HG03521 (cell line): ENCODE data around the gene STK25.
"Not testable (repeated sequence)": the region's sequence is repeated elsewhere in the genome, so short reads cannot be mapped to it uniquely, and the experiment has no call there.

ENCODE experiments used
- ATAC-seq: cut with Tn5 transposase; IDR thresholded peaks from one replicate; pipeline ENCODE4 v1.9.1; 2021; ENCODE audit warnings: mild to moderate bottlenecking, moderate library complexity; ENCODE audit not compliant: unreplicated experiment

The STK25 gene

DNA sequence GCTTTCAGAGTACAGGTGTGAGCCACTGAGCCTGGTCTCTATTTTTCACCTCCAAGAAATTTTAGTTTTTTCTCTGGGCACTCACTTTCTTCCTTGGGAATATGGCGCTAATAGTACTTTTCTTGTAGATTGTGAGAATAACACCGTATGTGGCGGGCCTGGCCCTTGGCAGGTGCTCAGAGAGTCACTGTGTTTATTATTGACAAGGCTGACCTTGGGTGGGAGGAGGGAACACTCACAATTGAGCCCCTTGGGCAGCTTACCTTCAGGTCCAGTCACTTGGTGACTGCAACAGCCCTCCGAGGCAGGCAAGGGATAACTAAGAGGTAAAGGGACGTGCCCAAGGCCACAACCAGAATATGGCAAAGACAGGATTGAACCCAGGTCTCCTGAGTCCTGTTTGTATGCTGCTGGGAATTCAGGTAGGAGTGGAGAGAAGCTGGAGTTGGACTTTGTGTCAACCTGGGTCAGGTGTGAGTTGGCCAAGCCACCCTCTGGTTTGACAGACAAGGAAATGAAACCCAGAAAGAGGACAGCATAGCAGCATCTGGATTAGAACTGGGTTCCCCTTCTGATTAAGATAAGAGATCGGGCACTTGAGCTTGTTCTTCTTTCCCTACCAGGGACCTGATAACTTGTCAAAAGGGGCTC is 2.8 kb upstream of the STK25 start:
- no peak for ATAC-seq

GRCh38 chr2:241509155-241509784 is 886 bp upstream of the STK25 start:
- ATAC-seq: no peak

DNA sequence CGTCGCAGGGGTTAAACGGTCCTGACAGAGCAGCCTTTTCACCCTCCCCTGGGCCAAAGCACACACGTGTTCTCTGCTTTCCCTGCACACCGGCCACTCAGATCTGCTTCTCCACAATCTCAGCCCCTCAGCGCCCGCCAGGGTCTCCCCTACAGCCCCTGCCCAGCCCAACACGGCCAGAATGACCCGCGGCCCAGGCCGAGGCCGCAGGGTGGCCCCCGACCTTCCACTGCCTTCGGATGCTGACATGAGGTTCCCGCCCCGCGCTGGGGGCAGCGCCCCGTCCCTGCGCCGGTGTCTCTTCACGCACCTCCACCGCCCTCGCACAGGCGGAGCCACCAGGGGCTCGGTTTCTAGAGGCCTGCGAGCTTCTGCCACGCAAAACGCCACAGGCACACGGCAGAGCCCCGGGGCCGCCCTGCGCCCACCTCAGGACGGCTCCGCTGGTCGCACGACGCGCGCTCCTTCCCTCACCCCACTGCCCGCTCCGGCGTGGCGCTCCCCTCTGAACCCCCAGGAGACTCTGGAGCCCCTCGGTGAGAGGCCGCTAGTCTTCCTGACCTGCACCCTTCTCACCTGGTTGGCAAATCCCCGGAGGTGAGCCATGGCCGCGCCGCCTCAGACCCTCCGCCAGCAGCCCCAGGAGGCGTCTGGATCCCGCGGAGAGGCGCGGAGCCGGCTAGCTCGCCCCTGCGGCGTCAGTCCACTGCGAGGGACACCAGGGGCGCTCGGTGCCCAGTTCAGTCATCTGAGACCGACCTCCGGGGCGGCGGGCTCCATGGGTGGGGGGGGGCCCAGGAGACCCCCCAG is 749 bp downstream of the STK25 start:
- peak; percentile 22 for ATAC-seq

- ATAC-seq: no peak
Measured at GRCh38 chr2:241506793-241507429, 1.5 kb downstream of the STK25 start.

DNA sequence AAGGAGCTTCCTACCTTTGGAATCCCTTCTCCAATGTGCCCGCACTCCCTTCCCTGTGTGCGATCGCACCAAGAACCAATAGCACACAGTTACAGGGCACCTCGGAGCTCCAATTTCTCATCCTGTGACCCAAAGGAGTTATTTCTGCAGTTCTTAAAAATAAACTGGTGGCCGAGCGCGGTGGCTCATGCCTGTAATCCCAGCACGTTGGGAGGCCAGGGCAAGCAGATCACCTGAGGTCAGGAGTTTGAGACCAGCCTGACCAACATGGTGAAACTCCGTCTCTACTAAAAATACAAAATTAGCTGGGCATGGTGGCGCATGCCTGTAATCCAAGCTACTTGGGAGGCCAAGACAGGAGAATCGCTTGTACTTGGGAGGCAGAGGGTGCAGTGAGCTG is 2.1 kb downstream of the STK25 start:
- ATAC-seq: not testable (repeated sequence)

- no peak for ATAC-seq
Measured at GRCh38 chr2:241505781-241506201, 2.6 kb downstream of the STK25 start.

- no peak for ATAC-seq
Measured at GRCh38 chr2:241505086-241505780, 3.2 kb downstream of the STK25 start.

- no peak for ATAC-seq
Measured at GRCh38 chr2:241503776-241504392, 4.5 kb downstream of the STK25 start.

DNA sequence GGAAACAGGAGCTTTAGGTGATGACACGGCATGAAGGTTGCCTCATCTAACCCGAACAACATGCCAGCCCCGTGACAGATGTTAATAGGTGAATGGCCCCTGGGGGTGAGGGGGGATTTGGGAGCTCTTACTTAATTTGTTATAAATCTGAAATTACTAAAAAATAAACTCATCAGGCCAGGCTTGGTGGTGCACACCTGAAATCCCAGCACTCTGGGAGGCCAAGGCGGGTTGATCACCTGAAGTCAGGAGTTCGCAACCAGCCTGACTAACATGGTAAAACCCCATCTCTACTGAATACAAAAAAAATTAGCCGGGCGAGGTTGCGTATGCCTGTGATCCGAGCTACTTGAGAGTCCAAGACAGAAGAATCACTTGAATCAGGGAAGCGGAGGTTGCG is 6.1 kb downstream of the STK25 start:
- ATAC-seq: no peak

- no peak for ATAC-seq
Measured at GRCh38 chr2:241501551-241501950, 6.8 kb downstream of the STK25 start.

GRCh38 chr2:241501099-241501541 is 7.3 kb downstream of the STK25 start:
- no peak for ATAC-seq

DNA sequence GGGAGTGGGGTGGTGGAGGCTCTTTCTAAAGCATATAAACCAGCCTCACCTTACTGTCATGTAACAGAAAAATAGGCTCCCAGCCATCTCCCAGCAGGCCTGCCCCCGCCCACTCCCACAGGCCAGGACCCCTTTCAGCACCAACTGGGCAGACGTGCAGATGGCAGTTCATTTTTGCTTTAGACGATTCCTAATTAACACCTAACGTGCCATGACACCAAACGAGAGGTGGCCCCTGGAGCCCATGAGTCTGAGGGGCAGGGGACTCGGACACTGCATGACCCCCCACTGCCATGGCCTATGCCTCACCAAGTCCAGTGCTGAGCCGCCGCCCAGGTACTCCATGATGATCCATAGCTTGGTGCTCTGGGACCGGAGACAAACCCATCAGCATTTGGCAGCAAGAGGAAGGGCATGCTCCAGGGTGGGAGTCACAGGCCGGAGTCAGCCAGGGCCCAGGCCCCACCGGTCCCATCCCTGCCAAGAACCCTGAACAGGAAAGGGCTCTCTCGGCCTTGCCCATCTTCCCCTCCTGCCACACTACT is 7.9 kb downstream of the STK25 start:
- ATAC-seq: no peak

- no peak for ATAC-seq
Measured at GRCh38 chr2:241500016-241500415, 8.4 kb downstream of the STK25 start.

DNA sequence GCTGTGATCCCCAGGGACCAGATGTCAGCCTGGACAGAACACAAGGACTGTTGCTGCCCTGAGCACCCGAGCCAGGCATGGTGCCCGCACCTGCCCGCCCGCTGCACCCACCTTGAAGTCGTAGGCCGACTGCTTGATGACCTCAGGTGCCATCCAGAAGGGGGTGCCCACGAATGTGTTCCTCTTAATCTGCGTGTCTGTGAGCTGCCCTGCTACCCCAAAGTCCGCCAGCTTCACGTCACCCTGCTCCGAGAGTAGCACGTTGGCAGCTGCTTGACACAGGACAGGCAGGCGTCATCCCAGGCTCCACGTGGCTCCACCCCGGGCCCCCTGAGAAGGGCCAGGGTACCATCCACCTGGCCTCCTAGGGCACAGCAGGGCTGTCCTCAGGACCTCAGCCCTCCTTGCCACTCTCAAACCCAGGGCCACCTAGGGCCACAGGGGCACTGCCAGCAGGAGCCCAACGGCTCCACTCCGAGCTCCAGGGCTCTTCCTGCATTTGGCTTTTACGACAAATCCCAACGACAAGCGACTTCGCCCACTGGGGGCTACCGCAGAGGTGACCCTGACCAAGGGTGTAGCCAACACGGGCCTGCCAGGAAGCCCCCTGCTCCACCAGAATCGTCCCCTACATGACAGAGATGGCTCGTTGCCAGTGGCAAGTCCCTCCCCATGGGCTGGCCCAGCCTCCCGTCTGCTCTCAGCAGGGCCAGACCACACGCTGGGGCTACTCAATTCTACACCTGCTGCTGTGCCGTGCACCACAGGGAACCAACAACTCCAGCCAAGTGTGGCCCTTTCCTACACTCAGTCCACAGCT is 9.0 kb downstream of the STK25 start:
- no peak for ATAC-seq

DNA sequence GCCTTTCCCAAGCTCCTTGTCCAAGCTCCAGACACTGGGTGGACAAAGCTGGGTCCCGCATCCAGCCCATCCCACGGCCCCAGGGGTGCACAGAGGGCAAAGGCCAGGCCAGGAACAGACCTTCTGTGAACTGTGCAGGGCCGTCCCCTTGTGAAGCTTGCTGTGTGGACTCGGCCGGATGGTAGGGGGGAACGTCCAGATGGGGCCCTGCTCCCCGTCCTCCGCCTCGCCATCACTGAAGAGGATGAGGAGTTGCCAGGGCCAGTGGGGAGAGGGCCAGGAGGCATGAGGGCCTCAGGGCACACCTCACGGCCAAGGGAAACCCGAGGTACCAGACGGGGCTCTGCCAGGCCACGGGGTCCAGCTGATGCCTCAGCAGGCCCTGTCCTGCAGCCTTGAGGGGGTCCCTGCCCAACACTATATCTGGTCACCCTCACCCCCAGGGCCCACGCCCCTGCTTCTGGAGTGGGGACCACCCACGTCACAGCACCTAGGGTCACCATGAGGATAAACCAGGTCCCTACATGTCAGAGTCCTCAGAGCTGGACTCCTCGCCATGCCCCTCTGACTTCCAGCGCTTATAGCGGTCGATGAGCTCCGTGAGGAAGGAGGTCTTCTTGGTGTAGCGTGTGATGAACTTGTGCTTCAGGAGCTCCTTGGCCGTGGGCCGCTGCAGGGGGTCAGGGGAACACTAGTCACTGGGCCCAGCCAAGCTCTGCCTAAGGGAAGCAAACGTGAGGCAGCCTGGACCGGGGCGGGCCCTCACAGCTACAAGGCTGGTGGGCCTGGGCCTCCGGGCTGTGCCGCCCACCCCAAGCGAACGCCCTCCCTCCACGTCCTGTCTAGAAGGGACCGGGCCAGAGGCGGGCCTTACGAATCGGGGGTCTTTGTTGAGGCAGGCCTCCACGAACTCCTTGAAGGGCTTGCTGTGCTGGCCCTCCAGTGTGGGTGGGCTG is 10.0 kb downstream of the STK25 start:
- ATAC-seq: no peak

DNA sequence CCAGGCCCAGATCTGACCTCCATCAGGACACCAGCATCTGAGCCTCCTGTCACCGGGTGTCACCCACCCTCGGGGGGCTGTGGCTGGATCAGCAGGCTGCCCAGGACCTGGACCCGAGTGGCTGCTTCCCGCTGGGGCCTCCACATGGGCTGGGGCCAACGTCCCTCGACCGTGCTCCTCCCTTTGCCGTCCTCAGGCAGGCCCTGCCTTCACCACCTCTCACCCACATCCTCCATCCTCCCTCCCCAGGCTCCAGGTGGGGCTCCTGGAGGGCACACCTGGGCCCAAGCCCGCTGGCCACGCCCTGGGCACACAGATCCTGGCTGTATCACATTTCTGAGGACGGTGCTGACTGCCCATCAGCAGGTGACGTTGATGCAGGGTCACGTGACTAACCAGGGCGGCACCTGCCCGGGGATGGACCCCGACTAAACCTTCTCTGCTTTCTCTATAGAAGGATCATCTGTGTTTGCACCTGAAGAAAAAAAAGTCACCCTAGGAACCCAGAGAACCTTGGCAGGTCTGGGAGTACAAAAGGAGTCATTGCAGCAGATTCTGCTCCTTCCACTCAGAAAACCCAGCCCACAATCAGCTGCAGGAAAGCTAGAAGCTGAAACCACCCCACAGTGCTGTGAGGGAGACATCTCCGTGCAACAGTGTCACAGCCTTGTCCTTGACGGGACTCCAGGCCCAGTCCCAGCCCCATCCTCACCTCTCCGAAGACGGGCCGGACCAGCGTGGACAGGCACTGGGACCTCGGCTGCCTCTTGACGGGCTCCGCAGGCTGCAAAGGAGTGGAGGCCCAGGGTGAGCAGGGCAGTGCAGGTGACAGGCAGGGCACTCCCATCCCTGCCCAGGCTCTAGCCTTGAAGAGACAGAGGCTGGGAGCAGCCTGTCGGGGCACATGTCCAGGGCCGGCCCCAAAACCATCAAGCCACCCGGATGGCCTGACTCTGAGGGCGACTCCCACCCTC is 11.2 kb downstream of the STK25 start:
- ATAC-seq: no peak
